Vagina (tissue), 2 donors: ENCODE data around the gene CCDC159. TPM values are rescaled to one million over a fixed set of nuclear protein-coding genes. Genes with fewer than 3 reads are reported as not detected.

Experiments used
- DNase-seq, 2 donors: peaks; one replicate each; pipeline ENCODE4 v3.0.0-alpha.2; 2017; ENCODE audit errors: extremely low spot score in 2 of 2
- H3K27ac ChIP-seq: fragments of 200-600 bp; sonication (generic); one replicate; pipeline ENCODE4 v1.5.1; 2019
- H3K27me3 ChIP-seq: fragments of 200-600 bp; sonication (generic); one replicate; pipeline ENCODE4 v1.5.1; 2019
- H3K36me3 ChIP-seq, 2 donors: fragments of 200-600 bp; sonication (generic); one replicate each; pipeline ENCODE4 v1.5.1; 2017 to 2019
- H3K4me1 ChIP-seq: fragments of 200-600 bp; sonication (generic); one replicate; pipeline ENCODE4 v1.5.1; 2019
- H3K4me3 ChIP-seq, 2 donors: fragments of 200-600 bp; sonication (generic); 1 replicate in 1 of 2; 2 replicates in 1 of 2; pipeline ENCODE4 v1.5.1; 2016 to 2019
- H3K9me3 ChIP-seq: fragments of 200-600 bp; sonication (generic); one replicate; pipeline ENCODE4 v1.5.1; 2019
- POLR2A ChIP-seq, 2 donors: fragments of 450-650 bp; IDR thresholded peaks; one replicate each; pipeline ENCODE4 v1.6.1; 2017; ENCODE audit warnings: antibody characterized with exemption in 2 of 2, mild to moderate bottlenecking in 2 of 2, moderate library complexity in 2 of 2
- POLR2AphosphoS5 ChIP-seq, 2 donors: sonication (generic); formaldehyde crosslinking; IDR thresholded peaks; one replicate each; pipeline ENCODE4 v1.9.0; 2017; ENCODE audit warnings: antibody characterized with exemption in 2 of 2, mild to moderate bottlenecking in 2 of 2, low read depth in 1 of 2; ENCODE audit not compliant: insufficient read depth in 1 of 2
- intact Hi-C: fragments of 100-400 bp; cut with DNase I; formaldehyde crosslinking; loops from one replicate; pipeline ENCODE4 v1.15.1; 2023
- total RNA-seq: library from RNA; depleted of rRNA; stranded (reverse); fragments of >200 nt; gene quantifications from one replicate; pipeline ENCODE4 v1.2.3, GENCODE V29; 2016
- TF ChIP-seq, protein P1 (sequence below), 3 experiments: fragments of 450-650 bp in 2 of 3; fragments of 200-600 bp in 1 of 3; sonication (generic) in 1 of 3; IDR thresholded peaks; one replicate each; pipeline ENCODE4 v1.5.1; 2017 to 2019; ENCODE audit warnings: antibody characterized with exemption in 3 of 3, mild to moderate bottlenecking in 2 of 3, moderate library complexity in 2 of 3

The CCDC159 gene
- total RNA-seq, 1 donor from 2014 or later = 24.1 TPM

DNA sequence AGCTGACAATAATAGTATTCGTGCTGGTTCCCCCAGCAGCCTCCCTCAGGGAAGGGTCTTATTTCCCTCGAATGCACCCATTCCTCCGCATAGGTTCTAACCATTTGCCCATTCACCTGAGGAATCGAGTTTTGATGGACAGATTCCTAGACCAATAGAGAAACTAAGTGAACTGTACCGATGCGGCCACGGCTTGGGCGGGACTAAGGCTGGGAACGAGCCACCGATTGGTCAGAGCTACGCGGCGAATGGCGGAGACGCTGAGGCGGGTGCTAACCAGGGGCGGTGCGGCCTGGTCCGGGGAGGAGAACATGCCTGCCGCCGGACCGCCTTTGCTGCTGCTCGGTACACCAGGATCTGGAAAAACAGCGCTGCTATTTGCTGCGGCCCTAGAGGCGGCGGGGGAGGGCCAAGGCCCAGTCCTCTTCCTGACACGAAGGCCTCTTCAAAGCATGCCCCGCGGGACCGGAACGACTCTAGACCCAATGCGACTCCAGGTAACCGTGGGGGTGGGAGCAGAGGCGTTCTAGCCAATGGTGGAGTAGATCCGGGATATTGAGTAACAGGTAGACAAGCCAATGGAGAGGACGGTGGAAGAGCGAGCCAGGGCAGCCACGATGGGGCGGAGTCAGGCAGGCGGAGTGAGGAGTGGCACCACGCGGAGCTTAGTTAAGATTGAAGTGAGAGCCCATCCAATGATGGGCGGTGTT is 28.3 kb downstream of the CCDC159 start, which contains the start of gene SWSAP1:
Gene SWSAP1 (plus strand): TSS at position 234 of the 710 bp plus-strand sequence. CDS start 15 bp downstream, at position 249.
- H3K27me3 ChIP-seq = no peaks in the 10 kb centered on the region
- peak; percentile 99 to 100 for DNase-seq
- no peaks in the 10 kb centered on the region for H3K36me3 ChIP-seq
- H3K27ac ChIP-seq = peak within 1 kb of the TSS; percentile 86
- H3K9me3 ChIP-seq = no peaks in the 10 kb centered on the region
- H3K4me1 ChIP-seq = peaks cover 51% of the 10 kb centered on the region
- H3K4me3 ChIP-seq = peak within 1 kb of the TSS; percentile 60 to 64
- intact Hi-C loops = loop anchor here (5.0 kb wide), 1 partner anchor 58 kb away; no protein-coding TSS in a partner anchor
- TF ChIP-seq POLR2AphosphoS5 (IDR thresholded peaks at IDR 0.05; ENCODE audit: insufficient read depth in 1 of 2, low read depth in 1 of 2) (peak; percentile 85 to 93), POLR2A (IDR thresholded peaks at IDR 0.05) (peak in 1 of 2 donors; percentile 25)
- TF ChIP-seq, protein P1, sequence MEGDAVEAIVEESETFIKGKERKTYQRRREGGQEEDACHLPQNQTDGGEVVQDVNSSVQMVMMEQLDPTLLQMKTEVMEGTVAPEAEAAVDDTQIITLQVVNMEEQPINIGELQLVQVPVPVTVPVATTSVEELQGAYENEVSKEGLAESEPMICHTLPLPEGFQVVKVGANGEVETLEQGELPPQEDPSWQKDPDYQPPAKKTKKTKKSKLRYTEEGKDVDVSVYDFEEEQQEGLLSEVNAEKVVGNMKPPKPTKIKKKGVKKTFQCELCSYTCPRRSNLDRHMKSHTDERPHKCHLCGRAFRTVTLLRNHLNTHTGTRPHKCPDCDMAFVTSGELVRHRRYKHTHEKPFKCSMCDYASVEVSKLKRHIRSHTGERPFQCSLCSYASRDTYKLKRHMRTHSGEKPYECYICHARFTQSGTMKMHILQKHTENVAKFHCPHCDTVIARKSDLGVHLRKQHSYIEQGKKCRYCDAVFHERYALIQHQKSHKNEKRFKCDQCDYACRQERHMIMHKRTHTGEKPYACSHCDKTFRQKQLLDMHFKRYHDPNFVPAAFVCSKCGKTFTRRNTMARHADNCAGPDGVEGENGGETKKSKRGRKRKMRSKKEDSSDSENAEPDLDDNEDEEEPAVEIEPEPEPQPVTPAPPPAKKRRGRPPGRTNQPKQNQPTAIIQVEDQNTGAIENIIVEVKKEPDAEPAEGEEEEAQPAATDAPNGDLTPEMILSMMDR (IDR thresholded peaks at IDR 0.05) = no peak

DNA sequence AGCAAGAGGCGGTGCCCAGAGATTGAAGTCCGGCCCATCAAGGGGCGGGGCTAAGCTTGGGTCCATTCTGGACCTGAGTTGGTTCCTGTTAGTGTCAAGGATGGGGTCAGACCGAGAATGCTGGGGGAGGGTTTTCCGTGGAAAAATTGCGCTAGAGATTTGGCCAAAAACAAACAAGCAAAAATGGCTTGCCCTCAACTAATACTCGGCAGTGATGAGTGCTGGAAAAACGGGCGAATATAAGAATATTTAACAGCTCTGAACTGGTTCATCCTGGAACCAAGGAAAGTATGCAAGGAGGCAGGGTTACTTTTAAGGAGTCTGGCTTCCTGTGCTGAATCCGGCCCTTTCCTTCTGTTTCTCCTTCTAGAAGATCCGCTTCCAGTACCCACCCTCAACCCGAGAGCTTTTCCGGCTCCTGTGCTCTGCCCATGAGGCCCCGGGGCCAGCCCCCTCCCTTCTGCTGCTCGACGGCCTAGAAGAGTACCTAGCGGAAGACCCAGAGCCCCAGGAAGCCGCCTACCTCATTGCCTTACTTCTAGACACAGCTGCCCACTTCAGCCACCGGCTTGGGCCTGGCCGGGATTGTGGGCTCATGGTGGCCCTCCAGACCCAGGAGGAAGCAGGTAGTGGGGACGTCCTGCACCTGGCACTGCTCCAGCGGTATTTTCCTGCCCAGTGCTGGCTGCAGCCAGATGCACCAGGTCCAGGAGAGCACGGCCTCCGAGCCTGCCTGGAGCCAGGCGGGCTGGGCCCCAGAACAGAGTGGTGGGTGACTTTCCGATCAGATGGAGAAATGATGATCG is 29.0 kb downstream of the CCDC159 start:
- H3K4me1 ChIP-seq = peaks cover 58% of the 10 kb centered on the region
- no peaks in the 10 kb centered on the region for H3K9me3 ChIP-seq
- intact Hi-C loops = loop anchor here (5.0 kb wide), 1 partner anchor 57 kb away; no protein-coding TSS in a partner anchor

GRCh38 chr19:11377237-11377636 is 30.9 kb downstream of the CCDC159 start:
- H3K36me3 ChIP-seq = no peaks in the 10 kb centered on the region
- H3K4me1 ChIP-seq = peaks cover 73% of the 10 kb centered on the region
- H3K27ac ChIP-seq = peak overlapping the region; percentile 42
- H3K27me3 ChIP-seq = no peaks in the 10 kb centered on the region
- no peaks in the 10 kb centered on the region for H3K9me3 ChIP-seq
- intact Hi-C loops = loop anchor here (5.0 kb wide), 1 partner anchor 55 kb away; no protein-coding TSS in a partner anchor
- TF ChIP-seq POLR2AphosphoS5 (IDR thresholded peaks at IDR 0.05; ENCODE audit: insufficient read depth in 1 of 2, low read depth in 1 of 2) (peak in 1 of 2 donors; percentile 22), POLR2A (IDR thresholded peaks at IDR 0.05) (no peak)
- H3K4me3 ChIP-seq = no peak overlapping the region
- DNase-seq = no peak

More for the DNA sequence above, 29.0 kb downstream of the CCDC159 start:
- Histone ChIP-seq H3K27me3 (no peaks in the 10 kb centered on the region), H3K36me3 (no peaks in the 10 kb centered on the region), H3K27ac (peak overlapping the region; percentile 86), H3K4me3 (peak overlapping the region; percentile 60 to 64)
- TF ChIP-seq POLR2AphosphoS5 (IDR thresholded peaks at IDR 0.05; ENCODE audit: insufficient read depth in 1 of 2, low read depth in 1 of 2) (peak; percentile 18 to 29), POLR2A (IDR thresholded peaks at IDR 0.05) (peak in 1 of 2 donors; percentile 75)
- TF ChIP-seq, protein P1 (IDR thresholded peaks at IDR 0.05) = no peak
- DNase-seq = no peak

DNA sequence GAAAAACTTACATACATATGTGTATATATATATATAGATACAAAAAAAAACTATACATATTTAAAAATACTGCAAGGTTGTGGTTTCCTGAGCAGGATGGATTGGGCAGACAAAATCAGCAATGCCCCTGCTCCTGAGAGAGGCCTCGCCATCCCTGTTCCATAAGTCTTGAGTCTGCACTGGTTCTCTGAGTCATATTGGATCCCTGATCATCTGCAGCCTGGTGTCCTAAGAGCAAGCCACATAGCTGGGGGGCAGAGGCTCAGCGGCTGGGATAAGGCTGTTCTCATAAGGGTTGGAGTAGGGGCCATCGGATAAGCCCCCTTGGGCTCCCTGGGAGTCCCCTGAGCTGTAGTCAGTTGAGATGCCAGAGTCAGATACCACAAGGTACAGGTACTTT is 31.4 kb downstream of the CCDC159 start:
- H3K9me3 ChIP-seq = no peaks in the 10 kb centered on the region
- H3K4me1 ChIP-seq = peaks cover 75% of the 10 kb centered on the region
- H3K27ac ChIP-seq = peak overlapping the region; percentile 55
- no peak for DNase-seq
- no peaks in the 10 kb centered on the region for H3K27me3 ChIP-seq
- TF ChIP-seq POLR2A (IDR thresholded peaks at IDR 0.05) (no peak), POLR2AphosphoS5 (IDR thresholded peaks at IDR 0.05; ENCODE audit: insufficient read depth in 1 of 2, low read depth in 1 of 2) (no peak)
- TF ChIP-seq, protein P1 (IDR thresholded peaks at IDR 0.05) = no peak
- intact Hi-C loops = loop anchor here (5.0 kb wide), 1 partner anchor 55 kb away; no protein-coding TSS in a partner anchor
- no peak overlapping the region for H3K4me3 ChIP-seq
- H3K36me3 ChIP-seq = no peaks in the 10 kb centered on the region
